ENCODE measurements around the gene ZC3H12A.
"Not testable (repeated sequence)": the region's sequence is repeated elsewhere in the genome, so short reads cannot be mapped to it uniquely, and the experiment has no call there.

ZC3H12A gene

GRCh38 chr1:37514350-37515184 lies 40.2 kb downstream of the ZC3H12A start, which contains the start of gene MEAF6:
MEAF6 (minus strand) TSS chr1:37514766; CDS start chr1:37514746, 20 bp downstream.
- peak; percentile 75 for TF ChIP-seq CTCF (IDR thresholded peaks at IDR 0.05)
- H3K27ac ChIP-seq, result peak within 1 kb of the TSS; percentile 82 to 96
- DNase-seq (ENCODE audit: low spot score), result peak; percentile 87
- H3K4me3 ChIP-seq, result peak within 1 kb of the TSS; percentile 98

- no peak for DNase-seq (ENCODE audit: low spot score)
- Histone ChIP-seq H3K4me3 (peak overlapping the region; percentile 98), H3K27ac (peak overlapping the region; percentile 82 to 96)
- no peak for TF ChIP-seq CTCF (IDR thresholded peaks at IDR 0.05)
Observed at GRCh38 chr1:37515185-37516034, 41.0 kb downstream of the ZC3H12A start.

GRCh38 chr1:37517569-37517968 lies 43.2 kb downstream of the ZC3H12A start:
- H3K27ac ChIP-seq, result no peak overlapping the region

GRCh38 chr1:37518241-37518640 lies 43.9 kb downstream of the ZC3H12A start:
- H3K27ac ChIP-seq; DNase-seq (ENCODE audit: low spot score); H3K4me3 ChIP-seq: not testable (repeated sequence)

More at GRCh38 chr1:37517569-37517968, 43.2 kb downstream of the ZC3H12A start:
- H3K4me3 ChIP-seq, result no peak overlapping the region
- no peak for TF ChIP-seq CTCF (IDR thresholded peaks at IDR 0.05)
- DNase-seq (ENCODE audit: low spot score), result no peak

GRCh38 chr1:37518929-37519328 lies 44.5 kb downstream of the ZC3H12A start:
- H3K27ac ChIP-seq; H3K4me3 ChIP-seq; DNase-seq (ENCODE audit: low spot score): not testable (repeated sequence)

- Histone ChIP-seq H3K4me3 (no peak overlapping the region), H3K27ac (no peak overlapping the region)
- DNase-seq (ENCODE audit: low spot score), result no peak
- no peak for TF ChIP-seq CTCF (IDR thresholded peaks at IDR 0.05)
Observed at GRCh38 chr1:37519613-37520012, 45.2 kb downstream of the ZC3H12A start.

GRCh38 chr1:37529888-37530287 lies 55.5 kb downstream of the ZC3H12A start:
- not testable (repeated sequence) for H3K4me3 ChIP-seq; H3K27ac ChIP-seq; DNase-seq (ENCODE audit: low spot score)

- DNase-seq (ENCODE audit: low spot score); H3K27ac ChIP-seq; H3K4me3 ChIP-seq: not testable (repeated sequence)
Observed at GRCh38 chr1:37532418-37533156, 58.2 kb downstream of the ZC3H12A start.
